ENCODE results near the gene HAPLN1.
A peak's percentile ranks its signal among the peaks of the same experiment; 100 is the strongest.
"Not testable (repeated sequence)": the region's sequence is repeated elsewhere in the genome, so short reads cannot be mapped to it uniquely, and the experiment has no call there.

HAPLN1 gene

DNA sequence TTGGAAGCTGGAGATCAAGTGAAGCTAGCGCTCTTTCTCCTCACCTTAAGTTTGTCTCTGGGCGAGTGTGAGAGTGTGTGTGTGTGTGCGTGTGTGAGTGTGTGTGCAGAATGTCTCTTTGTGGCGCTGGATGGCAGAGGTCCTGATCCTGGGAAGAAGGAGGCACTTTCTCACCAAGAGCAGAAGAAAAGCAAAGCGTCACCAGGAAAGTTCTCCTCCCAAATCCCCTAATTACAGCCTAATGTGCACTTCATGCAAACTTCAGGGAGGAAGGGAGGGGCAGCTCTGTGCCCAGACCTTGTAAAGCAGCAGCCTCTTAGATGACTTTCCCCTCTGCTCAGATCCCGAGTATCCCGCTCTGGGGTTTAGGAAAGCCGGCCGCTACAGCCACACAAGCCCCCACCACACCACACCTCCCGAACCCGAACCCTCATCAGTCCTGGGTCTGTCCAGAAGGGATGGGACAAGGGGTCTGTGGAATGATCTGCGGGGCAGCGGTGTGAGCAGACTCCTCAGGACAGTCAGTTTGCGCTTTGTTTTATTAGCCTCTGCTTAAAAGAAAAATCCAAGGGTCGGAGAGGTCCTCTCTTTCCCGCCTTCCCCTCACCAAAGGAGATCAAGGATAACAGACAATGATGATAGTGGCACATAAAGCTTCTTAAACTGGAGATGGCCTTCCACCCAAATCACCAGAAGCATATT lies at the start of gene HAPLN1:
TSS of gene HAPLN1 (minus strand) at position 20 of the 702 bp plus-strand sequence. CDS start 47,332 bp downstream, outside the sequence.
- DNase-seq: no peak

DNA sequence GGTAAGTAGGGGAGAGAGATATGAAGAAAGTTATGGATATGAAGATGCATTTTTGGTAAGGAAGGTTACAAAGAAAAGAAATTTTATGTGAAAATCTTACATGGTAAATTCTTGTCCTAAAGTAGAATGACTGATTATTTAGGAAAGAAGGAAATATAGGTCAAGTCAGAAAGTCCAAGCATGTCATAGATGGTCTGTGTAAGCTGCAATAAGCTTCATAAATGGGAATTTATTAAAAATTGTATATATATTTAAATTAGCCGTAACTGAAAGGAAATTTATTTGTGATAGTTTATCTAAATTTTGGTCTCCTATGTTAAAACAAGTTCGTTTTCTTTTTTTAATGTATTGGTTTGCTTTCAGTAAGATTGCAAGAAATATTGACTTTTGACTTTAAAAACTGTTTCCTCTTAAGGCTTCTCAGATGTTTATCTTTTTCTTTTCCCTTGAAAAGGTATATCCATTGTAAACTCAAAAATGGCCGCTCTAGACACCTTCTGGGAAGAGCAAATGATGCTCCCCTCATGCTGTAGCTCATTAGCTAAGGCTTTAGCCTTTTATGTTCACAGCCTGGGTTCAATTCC lies 46.8 kb upstream of the HAPLN1 start:
- no peak for DNase-seq

DNA sequence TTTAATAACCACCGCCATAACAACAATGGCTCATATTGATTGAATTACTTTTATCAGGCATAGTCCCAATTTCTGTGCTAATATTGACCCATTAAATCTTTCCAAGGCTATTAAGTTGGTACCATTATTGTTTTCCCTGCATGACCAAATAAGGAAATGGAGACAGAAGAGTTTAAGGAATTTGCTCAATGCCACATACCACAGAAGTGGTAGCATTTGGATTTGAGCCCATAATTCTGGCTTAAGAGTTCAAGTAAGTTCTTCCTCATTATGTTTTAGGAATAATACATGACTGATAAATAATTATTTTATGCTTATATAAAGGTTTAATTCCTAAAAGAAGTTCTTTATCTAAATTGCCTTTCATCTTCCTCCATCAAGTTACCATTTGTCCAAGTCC lies 43.4 kb upstream of the HAPLN1 start:
- no peak for DNase-seq

DNA sequence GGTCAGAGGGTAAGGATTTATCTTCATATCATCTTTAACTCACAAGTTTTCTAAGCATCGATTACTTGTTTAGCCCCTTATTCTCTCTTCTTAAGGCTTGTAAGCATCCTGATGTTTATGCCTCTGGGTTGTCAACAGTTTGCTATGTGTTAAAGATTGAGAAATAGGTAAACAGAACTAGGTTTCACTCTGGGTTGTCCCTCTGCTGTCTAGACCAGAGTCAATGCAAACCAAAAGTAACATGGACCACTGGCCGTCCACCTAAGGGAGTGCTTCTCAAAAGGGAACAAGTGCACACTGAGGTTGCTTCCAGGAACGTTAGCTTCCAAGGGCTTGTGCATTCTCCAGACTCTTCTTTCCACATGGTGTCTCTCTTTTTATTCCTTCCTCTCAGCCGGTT lies 39.9 kb upstream of the HAPLN1 start:
- DNase-seq: no peak

- DNase-seq: no peak
Measured at GRCh38 chr5:83752700-83753099, 32.0 kb upstream of the HAPLN1 start.

- no peak for DNase-seq
Measured at GRCh38 chr5:83751201-83751600, 30.5 kb upstream of the HAPLN1 start.

- DNase-seq: no peak
Measured at GRCh38 chr5:83750749-83751148, 30.1 kb upstream of the HAPLN1 start.

DNA sequence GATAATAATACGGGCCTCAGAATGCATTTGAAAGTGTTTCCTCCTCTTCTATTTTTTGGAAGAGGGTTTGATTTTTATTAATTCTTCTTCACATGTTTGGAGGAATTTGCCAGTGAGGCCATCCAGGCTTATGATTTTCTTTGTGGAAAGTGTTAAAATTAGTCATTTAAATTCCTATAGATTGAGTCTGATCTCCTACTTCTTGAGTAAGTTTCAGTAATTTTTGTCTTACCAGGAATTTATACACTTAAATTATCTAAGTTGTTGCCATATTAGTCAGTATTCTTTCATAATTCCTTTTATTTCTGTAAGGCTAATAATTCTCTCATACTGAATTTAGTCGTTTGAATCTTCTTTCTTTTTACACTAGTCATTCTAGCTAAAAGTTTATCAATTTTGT lies 25.2 kb upstream of the HAPLN1 start:
- no peak for DNase-seq

DNA sequence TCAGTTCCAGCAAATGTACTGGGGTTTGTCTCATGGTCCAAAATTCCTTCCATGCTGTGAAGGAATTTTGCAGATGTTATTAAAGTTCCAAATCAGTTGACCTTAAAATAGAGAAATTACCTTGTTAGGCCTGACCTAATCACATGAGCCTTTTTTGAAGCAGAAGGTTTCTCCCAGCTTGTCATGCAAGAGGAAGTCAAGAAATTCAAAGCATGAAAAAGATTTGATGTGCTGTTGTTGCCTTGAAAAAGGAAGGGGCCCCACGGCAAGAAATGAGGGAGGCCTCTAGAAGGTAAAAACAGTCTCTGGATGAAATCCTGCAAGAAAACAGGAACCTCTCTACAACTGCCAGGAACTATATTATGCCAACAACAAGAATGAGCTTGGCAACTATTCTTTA lies 24.2 kb upstream of the HAPLN1 start:
- DNase-seq: no peak

DNA sequence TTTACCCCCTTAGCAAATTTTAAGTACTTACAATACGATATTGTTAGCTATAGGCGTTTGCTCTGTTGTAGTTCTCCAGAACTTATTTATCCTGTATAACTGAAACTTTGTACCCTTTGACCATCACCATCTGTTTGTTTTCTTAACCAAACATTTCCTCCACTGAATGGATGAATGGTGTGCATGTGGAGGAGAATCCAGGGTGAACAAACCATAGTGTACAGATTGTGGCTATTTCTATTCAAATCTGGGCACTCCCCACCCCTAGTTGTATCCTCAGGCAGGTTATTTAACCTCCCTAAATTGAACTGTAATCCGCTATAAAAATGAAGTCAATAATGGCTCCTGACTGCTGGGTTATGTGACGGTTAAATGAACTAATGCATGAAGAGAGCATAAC lies 21.4 kb upstream of the HAPLN1 start:
- no peak for DNase-seq

DNA sequence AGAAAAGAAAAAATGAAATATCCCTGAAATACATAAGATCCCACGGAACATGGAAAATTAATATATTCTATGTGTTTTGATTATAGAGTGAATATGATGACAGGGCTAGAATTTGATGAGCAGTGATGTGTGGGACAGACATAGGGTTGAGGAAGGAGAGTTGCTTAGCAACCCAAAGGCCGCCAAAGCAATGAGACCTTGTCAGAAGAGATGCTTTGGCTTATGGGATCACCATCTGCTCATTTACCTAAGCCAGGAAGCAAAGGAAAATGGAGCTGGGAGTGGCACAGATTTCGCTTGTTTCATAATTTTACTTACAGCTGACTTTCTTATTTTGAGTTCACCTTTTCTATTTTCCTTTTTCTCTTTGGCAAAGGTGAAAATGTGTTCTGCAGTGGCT lies 20.9 kb upstream of the HAPLN1 start:
- no peak for DNase-seq

DNA sequence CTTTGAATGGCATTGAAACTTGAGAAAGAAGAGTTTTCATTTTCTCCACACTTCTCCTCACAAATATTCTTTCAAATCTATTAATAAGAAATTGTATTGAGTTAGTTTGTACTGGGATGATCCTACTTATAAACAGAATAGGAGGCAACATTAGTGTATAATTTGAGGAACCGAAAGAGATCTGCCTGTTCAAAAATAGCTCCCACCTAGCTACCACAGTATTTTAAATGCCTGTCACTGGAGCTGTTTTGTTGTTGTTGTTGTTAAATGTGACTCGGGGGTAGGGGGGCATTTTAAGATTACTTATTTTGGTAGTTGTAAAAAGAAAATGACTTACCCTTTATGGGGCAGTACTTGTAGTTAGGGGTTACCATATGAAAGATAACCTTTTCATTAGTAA lies 20.1 kb upstream of the HAPLN1 start:
- DNase-seq: no peak

DNA sequence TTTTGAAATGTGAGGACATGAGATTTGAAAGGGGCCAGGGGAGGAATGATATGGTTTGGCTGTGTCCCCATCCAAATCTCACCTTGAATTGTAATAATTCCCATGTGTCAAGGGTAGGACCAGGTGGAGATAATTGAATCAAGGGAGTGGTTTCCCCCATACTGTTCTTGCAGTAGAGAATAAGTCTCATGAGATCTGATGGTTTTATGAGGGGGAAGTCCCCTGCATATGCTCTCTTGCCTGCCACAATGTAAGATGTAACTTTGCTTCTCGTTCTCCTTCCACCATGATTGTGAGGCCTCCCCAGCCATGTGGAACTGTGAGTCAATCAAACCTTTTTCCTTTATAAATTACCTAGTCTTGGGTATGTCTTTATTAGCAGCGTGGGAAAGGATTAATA lies 15.5 kb upstream of the HAPLN1 start:
- DNase-seq: not testable (repeated sequence)

- DNase-seq: not testable (repeated sequence)
Measured at GRCh38 chr5:83735058-83735457, 14.4 kb upstream of the HAPLN1 start.

GRCh38 chr5:83731638-83732037 lies 11.0 kb upstream of the HAPLN1 start:
- no peak for DNase-seq

- DNase-seq: no peak
Measured at GRCh38 chr5:83729362-83729761, 8.7 kb upstream of the HAPLN1 start.

GRCh38 chr5:83726912-83727311 lies 6.3 kb upstream of the HAPLN1 start:
- no peak for DNase-seq

DNA sequence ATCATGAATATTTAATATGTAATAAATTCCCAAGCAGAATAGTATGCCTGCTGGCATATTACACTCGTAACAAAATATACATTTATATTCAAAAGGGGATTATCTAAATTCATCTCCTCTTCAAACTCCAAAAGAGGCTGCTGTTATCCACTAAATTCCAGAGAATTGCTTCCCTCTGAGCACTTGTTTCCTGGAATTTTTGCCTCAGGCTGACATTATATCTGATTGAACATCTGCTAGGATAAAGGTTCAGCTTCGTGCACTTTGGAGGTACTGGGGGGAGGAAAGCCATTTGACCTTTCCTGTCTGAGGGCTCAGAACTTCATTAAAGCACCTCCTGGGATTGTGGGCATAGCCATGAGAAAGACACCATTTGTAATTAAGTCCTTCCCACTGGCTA lies 4.3 kb upstream of the HAPLN1 start:
- no peak for DNase-seq

DNA sequence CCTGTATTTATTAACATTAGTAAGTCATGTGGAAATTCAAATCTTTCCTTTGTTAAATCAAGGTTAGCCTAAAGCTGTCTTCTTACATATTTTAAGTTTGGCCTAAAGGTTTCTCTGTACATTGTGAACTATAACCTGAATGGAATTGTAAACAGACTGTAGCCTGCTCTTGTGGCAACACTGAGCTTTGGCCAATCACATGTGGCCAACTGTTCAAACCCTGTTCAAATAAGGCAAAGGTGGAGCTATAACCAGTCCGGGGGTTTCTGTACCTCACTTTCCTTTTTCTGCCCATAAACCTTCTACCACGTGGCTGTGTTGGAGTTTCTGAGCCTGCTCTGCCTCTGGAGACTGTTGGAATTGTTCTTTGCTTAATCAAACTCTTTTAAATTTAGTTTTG lies 3.3 kb upstream of the HAPLN1 start:
- DNase-seq: no peak

GRCh38 chr5:83723031-83723430 lies 2.4 kb upstream of the HAPLN1 start:
- no peak for DNase-seq

DNA sequence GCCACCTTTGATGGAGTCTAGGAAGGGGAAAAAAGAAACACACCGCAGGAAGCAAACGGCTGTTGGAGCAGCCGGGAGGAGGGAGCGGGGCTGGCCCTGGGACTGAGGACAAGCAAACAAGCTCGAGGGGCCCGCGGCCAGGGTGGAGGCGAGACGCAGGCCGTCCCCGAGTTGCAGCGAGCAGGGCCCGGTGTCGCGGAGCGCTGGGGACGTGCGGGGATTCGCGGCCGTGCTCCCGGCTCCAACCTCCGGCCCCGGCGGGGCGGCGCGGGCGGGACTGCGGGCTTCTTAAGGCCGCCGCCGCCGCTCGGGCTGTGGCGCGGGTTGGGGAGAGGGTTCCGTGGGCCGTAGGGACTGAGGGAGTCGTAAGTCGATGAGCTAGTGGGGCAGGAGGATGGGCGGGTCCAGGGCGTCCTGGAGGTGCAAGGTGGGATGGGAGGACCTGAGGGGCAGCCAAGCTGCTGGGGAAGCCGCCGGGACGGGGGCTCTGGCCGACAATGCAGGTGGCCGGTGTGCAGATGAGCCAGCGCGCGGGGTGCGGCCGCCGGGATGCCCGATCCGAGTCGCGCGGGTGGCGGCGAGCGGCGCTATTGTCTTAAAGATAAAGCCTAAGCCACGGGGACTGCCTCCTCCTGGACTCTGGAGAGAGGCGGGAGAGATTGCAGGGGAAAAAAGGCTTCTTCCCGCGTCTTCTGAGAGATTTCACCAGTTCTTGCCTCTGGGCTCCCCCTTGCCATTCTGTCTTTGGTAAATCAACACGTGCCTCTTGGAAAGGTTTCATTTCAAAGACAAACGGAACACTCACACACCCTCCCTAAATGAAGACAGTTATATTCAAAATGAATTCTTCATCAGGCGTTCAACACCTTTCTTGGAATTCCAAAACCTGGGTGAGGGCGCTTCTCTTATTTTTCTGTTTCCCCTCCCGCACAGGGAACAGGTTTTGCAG lies 1.6 kb upstream of the HAPLN1 start:
- peak; percentile 88 for DNase-seq

DNA sequence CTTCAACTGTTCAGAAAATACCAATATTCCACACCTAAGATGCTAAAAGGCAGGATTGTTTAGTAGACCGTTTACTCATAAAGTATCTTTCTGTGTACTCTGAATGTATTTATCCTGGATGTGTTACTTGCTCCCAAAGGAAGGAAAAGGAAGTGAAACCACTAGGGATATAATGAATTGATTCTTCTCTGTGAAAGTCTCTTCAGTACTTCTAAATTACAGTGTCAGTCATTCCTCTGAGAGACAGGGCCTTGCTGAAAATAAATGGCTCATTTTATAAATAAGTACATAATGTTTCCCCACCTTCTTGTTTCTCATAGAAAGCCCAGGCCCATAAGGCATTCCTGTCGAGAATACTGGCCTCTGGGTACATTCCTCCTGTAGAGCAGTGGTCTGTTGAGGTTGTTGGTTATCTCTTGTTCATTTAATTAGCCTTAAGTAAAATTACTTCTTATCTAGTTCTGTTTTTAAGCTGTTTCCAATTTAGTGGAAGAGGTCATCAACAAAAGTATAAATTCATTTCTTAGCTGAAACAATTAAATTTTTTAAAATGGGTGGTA lies 1.6 kb downstream of the HAPLN1 start:
- DNase-seq: no peak

- DNase-seq: peak; percentile 37
Measured at GRCh38 chr5:83718195-83718825, 2.3 kb downstream of the HAPLN1 start.

All from 8988T (cell line).